GM20431 (cell line): ENCODE measurements around the gene CALU.

Experiments
- in situ Hi-C: fragments of 300-500 bp; cut with MseI, MboI; formaldehyde crosslinking; loops from one replicate; pipeline ENCODE4 v1.15.0; 2020; ENCODE audit warnings: low sequenced_read_pairs; ENCODE audit not compliant: unreplicated experiment

The CALU gene

GRCh38 chr7:128801003-128801402 lies 61.8 kb downstream of the CALU start:
- in situ Hi-C loops = no loop called here

- in situ Hi-C loops = no loop called here
These were observed 62.7 kb downstream of the CALU start for GRCh38 chr7:128801667-128802418.

GRCh38 chr7:128804484-128804883 lies 65.3 kb downstream of the CALU start:
- in situ Hi-C loops = no loop called here

- in situ Hi-C loops = no loop called here
These were observed 66.1 kb downstream of the CALU start for GRCh38 chr7:128805225-128805624.

- in situ Hi-C loops = no loop called here
These were observed 68.0 kb downstream of the CALU start for GRCh38 chr7:128807191-128807590.

- in situ Hi-C loops = no loop called here
These were observed 70.2 kb downstream of the CALU start for GRCh38 chr7:128809363-128809762.

- in situ Hi-C loops = no loop called here
These were observed 71.3 kb downstream of the CALU start for GRCh38 chr7:128810473-128810872.

GRCh38 chr7:128810997-128811396 lies 71.8 kb downstream of the CALU start:
- in situ Hi-C loops = no loop called here

- in situ Hi-C loops = no loop called here
These were observed 72.7 kb downstream of the CALU start for GRCh38 chr7:128811631-128812430.

GRCh38 chr7:128812514-128813168 lies 73.5 kb downstream of the CALU start:
- in situ Hi-C loops = no loop called here

GRCh38 chr7:128814499-128814898 lies 75.3 kb downstream of the CALU start:
- in situ Hi-C loops = no loop called here

- in situ Hi-C loops = no loop called here
These were observed 76.3 kb downstream of the CALU start for GRCh38 chr7:128815289-128815942.

GRCh38 chr7:128818694-128819093 lies 79.5 kb downstream of the CALU start:
- in situ Hi-C loops = no loop called here
